NT2/D1 (cell line): Measurements from ENCODE around the gene RAX.

Source experiments
- SUZ12 ChIP-seq: IDR thresholded peaks from 2 replicates; pipeline ENCODE4 v1.6.1; 2011; ENCODE audit not compliant: insufficient read length, insufficient read depth; ENCODE audit errors: extremely low read depth
- YY1 ChIP-seq: IDR thresholded peaks from 2 replicates; pipeline ENCODE4 v1.6.1; 2011; ENCODE audit not compliant: insufficient read length, insufficient read depth

- TF ChIP-seq YY1 (no peak), SUZ12 (no peak)
These were observed 55.2 kb downstream of the RAX start for GRCh38 chr18:59218018-59218417.
